Fibroblast of skin of left quadriceps (primary cell): ENCODE data around the gene TRPM5.
"Not testable (repeated sequence)": the region's sequence is repeated elsewhere in the genome, so short reads cannot be mapped to it uniquely, and the experiment has no call there.

Experiments
- DNase-seq, 2 experiments: peaks; one replicate each; pipeline ENCODE4 v3.0.0-alpha.2; 2013; ENCODE audit warnings: low read depth in 2 of 2

Gene TRPM5, protein sequence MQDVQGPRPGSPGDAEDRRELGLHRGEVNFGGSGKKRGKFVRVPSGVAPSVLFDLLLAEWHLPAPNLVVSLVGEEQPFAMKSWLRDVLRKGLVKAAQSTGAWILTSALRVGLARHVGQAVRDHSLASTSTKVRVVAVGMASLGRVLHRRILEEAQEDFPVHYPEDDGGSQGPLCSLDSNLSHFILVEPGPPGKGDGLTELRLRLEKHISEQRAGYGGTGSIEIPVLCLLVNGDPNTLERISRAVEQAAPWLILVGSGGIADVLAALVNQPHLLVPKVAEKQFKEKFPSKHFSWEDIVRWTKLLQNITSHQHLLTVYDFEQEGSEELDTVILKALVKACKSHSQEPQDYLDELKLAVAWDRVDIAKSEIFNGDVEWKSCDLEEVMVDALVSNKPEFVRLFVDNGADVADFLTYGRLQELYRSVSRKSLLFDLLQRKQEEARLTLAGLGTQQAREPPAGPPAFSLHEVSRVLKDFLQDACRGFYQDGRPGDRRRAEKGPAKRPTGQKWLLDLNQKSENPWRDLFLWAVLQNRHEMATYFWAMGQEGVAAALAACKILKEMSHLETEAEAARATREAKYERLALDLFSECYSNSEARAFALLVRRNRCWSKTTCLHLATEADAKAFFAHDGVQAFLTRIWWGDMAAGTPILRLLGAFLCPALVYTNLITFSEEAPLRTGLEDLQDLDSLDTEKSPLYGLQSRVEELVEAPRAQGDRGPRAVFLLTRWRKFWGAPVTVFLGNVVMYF (N-terminal part only)

DNA sequence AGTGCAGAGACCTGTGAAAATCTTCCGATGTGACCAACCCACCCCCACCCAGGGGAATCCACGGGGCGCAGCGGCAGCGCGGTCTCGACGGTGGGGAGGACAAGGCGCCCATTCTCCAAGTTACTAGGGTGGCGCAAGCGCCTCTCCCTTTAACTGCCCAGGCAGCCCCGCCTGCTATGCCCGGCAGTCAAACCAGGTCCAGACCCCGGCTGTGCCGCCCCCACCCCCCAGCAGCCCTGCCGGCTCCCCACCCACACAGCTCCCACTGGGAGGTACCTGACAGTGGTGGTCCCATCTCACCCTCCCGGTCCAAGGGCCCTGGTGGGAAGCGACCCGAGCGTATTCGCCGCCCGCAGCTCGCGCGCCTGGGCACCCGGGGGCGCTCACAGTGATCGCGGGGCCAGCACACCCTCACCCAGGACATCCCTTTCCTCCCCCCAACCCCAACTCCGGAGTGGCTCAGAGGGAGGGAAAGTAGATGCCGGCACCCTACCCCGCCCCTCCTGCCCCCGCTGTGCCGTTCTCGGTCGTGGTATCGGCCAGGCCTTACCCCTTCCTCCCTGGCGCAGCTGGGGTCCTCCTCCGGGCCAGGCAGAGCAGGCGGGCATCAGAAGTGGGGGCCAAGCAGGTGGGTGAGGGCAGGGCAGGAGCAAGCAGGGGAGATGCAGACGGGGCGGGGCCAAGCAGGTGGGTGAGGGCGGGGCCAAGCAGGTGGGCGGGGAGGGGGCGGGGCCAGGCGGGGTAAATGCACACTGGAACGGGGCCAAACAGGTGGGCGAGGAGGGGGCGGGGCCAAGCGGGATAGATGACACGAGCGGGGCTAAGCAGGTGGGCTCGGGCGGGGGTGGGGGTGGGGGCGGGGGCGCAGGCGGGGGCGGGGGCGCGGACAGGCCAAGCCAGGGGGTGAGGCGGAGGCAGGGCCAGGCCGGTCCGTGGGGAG is at the start of gene TRPM5:
Gene TRPM5 (minus strand): TSS at position 634 of the 940 bp plus-strand sequence. CDS start 21,478 bp downstream, outside the sequence.
- DNase-seq: no peak

DNA sequence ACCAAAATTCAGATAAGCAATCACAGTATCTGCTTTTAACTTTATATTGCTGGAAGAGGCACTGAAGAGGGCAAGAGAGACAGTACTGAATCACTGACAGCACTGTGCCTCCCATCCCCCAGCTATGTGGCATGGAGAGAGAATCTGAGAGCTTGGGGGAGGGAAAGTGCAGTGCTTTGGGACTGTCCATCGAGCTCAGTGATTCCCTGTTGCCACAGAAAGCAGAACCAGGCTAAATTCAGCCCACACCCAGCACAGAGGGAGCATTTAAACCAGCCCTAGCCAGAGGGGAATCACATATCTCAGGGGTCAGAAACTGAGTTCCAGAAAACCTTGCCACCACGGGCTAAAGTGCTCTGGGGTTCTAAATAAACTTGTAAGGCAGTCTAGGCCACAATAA is 44.8 kb upstream of the TRPM5 start:
- DNase-seq: no peak

DNA sequence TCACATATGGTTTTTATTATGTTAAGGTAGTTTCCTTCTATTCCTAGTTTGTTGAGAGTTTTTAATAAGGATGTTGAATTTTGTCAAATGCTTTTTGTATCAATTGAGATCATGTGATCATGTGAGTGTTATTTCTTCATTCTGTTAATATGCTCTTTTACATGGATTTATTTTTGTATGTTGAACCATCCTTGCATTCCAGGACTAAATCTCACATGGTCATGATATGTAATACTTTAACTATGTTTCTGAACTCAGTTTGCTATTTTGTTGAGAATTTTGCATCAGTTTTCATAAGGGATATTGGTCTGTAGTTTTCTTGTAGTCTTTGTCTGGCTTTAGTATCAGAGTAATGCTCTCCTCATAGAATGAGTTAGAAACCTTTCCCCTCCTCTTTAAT is 43.7 kb upstream of the TRPM5 start:
- no peak for DNase-seq

DNA sequence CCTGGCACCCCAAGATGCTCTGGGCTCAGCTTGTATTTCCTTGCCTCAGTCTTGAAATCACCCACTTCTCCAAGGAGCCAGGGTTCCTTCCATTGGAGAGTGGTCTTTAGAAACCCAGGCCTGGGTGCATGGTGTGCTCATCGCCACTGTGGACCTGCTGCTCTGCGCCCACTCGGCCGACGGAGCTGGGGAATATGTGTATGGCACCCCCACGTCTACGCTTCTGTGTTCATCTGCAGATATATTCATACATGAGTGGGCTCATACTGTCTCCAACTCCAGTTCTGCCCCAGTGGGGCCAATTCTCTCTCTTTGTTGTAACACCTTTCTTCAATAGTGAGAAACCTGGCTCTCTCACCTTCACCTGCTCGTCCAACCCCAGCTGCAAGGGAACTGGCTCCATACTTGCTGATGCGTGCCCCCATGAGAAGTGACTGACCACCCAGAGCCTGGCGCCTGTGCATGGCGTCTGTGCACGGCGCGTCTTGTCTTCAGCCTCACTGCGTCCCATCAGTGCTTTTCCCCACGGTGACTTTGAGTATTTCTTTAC is 40.3 kb upstream of the TRPM5 start:
- DNase-seq: no peak

DNA sequence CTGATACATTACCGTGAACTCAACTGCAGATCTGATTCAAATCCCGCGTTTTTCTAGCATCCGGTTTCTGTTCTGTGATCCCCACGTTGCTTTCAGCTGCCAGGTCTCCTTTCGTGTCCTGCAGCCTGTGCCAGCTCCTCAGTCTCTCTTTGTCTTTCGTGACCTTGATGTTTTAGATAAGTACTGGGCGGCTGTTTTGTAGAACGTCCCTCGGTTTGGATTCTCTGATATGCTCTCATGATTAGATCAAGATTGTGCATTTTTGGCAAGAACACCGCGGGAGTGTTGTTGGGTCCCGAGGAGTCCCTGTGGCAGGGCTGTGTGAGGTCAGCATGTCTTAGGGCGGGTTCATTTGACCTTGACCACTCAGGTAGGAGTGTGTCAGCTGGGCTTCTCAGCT is 39.1 kb upstream of the TRPM5 start:
- no peak for DNase-seq

DNA sequence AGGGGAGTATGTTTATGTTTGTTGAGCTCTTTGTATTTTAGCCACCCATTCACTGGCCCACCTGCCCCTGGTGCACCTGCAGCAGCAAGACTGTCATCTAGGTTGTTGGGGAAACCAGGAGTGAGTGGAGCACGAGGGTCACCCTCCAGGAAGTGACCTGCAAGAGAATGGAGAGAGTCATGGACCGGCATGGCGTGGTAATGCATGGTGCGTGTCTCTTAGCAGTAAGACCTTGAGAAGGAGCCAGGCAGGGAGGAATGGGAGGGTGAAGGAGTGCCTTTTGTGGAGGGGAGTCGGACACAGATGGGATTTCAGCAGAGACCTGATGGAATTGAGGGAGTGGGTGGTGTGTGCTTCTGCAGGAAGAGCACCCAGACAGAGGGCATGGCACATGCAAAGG is 38.4 kb upstream of the TRPM5 start:
- DNase-seq: no peak

DNA sequence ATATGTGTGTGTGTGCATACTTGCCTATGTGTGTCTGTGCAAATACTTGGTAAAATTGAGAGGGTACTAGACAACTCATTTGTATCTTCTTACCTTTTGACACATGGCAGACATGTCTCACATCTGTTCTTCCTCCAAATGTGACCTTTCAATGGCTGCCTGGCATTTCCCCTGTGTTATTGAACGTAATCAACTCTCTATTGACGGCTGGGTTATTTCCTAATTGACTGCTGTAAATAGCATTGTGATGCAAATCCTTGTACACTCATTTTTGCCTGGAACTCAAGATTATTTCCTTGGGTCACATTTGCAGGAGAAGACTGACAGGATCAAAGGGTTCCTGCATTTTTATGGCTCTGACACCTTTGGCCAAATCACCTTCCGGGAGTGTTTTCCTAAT is 37.9 kb upstream of the TRPM5 start:
- no peak for DNase-seq

DNA sequence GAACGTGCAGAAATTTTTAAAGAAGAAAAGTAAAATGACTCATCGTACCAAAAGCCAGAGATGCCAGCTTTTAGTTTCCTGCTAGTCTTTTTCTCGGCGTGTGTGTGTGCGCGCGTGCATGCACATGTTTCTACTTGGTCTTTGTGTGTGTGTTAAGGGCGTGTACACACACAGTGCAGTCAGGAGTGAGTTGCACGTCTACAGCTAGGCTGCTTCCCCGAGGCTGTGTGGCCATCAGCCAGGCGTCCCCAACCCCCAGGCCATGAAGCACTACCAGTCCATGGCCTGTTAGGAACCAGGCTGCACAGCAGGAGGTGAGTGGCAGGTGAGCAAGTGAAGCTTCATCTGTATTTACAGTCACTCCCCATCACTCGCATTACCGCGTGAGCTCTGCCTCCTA is 36.9 kb upstream of the TRPM5 start:
- no peak for DNase-seq

DNA sequence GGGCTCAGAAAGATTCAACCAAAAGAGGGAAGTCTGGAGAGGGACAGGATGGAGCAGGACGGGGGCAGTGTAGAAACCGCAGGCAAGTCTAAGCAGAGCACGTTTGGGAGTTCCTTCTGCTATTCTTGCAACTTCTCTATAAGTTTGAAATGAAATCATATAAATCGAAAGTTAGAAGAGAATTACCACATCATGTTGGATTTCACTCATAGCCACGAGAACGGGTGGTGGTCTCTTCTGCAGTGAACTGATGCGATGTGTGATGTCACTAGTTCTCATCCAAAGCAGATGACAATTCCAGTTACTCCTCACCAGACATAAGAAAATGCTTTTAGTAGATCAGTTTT is 36.5 kb upstream of the TRPM5 start:
- no peak for DNase-seq

DNA sequence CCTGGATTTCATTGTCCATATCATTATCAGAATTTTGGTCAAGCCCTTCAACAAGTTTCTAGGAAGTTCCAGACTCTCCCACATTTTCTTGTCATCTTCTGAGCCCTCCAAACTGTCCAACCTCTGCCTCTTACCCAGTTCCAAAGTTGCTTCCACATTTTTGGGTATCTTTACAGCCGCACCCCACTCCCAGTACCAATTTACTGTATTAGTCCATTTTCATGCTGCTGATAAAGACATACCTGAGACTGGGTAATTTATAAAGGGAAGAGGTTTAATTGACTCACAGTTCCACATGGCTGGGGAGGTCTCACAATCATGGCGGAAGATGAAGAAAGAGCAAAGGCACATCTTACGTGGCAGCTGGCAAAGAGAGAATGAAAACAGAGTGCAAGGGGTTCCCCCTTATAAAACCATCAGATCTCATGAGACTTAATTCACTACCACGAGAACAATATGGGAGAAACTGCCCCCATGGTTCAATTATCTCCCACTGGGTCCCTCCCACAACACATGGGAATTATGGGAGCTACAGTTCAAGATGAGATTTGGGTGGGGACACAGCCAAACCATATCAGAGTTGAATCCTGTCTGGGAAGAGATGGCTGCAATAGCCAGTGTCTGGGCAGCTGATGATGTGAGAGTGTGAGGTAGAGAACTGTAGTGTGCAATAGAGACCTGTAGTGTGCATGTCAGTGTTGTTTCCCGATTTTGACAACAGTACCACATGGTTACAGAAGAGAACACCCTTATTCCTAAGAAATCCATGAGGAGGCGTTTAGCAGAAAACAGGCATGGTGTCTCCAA is 36.0 kb upstream of the TRPM5 start:
- DNase-seq: not testable (repeated sequence)

DNA sequence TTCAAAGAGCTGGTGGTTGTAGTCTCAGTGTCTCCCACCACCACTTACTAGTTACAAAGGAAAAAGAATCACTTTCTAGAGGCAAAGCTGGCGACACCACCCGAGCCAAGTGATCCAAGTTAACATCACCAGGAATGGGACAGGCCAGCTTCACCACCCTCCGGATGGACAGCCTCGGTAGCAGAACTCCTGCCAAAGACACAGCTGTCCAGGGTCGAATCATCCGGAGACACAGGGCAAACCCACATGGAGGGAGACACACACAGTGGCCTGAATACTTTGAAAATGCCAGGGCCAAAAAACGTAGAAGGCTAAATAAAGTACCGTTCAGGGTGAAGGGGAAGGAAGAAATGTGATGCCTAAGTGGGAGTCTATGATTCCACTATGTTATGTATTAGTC is 33.6 kb upstream of the TRPM5 start:
- no peak for DNase-seq

DNA sequence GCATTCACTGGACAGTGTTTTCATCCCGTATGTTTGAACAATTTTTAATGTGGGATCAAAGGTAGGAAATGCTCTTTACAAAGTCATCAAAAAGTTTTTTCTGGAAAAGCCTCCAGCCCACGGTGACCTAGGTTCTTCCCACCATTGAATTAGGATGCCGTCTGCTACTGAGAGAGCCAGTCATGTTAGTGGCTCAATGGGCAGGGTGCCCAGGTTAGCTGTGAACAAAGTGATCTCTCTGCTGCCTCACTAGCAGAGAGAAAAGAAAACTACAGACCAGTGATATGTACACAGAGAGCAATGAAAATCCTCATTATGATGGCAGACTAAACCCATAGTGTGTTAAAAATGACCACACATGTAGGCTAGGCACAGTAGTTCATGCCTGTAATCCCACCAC is 32.9 kb upstream of the TRPM5 start:
- no peak for DNase-seq

DNA sequence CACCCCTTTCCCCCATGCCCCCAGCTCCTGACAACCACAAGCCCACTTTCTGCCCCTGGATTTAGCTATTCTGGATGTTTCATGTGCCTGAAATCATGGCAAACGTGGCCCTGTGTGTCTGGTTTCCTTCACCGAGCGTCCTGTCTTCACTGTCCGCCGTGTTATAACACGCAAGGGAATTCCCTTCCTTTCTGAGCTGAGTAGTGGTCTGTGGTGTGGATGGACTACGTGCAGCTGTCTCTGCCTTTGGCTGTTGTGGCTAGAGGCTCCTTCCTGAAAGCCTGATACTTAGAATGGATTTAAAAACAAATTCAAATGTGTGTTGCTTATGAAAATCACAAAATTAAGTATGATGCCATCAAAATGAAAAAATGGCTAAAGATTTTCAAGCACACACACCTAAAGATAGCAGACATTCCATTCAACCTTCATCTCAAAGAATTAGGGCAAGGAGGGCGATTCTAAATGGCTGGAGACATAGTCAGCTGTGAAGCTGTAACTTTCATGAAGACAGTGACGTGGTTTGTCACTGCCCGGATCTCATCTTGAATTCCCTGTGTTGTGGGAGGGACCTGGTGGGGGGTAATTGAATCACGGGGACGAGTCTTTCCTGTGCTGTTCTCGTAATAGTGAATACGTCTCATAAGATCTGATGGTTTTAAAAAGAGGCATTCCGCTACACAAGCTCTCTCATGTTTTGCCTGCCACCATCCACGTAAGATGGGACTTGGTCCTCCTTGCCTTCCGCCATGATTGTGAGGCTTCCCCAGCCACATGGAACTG is 31.0 kb upstream of the TRPM5 start:
- DNase-seq: no peak

DNA sequence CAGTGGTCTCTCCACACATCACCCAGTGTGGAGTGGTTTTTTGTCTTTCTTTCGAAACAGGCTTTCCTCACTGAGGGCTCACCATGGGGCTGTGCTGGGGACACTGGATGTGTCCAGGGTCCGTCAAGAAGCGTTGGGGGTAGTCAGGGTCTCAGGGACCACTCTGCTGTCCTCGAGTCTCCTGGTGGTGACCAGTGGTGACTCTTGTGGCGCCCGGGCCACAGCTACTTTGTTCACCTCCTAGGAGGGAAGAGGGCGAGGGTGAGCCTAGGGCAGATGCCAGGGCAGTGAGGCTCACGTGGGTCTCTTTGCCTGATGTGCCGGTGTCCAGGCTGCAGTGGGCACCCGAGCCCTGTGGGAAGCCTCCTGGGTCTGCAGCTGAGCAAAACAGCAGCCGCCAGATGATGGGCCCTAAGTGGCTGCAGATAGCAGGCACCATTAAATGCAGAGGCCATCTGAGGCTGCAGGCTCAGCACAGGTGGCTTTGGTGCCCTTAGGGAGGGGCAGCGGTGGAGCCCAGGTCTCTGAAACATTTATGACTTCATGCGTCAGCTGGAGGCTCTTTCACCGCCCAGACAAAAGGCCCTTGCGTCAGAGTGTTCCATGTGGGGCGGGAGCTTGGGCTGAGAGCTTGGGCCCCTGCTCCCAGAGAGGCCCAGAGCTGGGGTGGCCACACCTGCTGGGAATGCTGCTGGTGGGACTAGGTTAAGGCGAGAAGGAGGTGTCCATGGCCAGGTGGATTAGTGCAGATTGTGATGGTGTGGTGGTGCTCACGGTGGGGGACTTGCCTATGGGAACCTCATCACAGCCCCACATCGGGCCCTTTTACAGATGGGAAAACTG is 30.0 kb upstream of the TRPM5 start:
- DNase-seq: no peak

DNA sequence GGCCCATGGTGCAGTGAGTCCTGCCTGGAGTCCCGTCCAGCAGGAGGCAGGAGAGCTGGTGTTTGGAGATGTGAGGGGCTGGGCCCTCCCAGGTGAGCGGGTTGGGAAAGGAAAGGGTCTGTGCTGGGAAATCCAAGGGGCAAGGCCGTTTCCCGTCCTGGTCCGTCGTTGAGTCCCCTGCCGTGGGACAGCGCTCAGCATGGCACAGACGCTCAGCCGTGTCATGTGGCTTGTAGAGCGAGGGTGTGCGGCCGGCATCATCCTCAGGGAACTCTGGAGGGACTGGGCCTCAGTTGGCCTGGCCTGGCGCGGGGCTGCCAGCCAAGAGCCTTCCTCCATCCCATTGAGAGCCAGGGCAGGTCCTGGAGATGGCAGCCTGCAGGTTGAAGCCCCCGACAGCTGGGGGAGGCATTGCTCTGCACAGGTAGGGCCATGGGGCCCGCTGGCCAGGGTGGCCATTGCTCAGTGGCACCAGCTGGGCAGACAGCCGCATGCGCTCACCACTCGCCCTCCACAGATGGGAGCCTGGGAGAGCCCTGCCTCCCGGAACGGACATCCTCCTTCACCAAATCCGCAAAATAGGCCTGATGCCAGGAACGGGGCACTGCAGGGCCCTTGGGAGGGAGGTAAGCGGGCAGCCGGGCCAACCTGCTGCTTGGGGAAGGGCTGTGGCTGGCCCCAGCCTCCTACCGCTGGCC is 29.2 kb upstream of the TRPM5 start:
- DNase-seq: no peak

DNA sequence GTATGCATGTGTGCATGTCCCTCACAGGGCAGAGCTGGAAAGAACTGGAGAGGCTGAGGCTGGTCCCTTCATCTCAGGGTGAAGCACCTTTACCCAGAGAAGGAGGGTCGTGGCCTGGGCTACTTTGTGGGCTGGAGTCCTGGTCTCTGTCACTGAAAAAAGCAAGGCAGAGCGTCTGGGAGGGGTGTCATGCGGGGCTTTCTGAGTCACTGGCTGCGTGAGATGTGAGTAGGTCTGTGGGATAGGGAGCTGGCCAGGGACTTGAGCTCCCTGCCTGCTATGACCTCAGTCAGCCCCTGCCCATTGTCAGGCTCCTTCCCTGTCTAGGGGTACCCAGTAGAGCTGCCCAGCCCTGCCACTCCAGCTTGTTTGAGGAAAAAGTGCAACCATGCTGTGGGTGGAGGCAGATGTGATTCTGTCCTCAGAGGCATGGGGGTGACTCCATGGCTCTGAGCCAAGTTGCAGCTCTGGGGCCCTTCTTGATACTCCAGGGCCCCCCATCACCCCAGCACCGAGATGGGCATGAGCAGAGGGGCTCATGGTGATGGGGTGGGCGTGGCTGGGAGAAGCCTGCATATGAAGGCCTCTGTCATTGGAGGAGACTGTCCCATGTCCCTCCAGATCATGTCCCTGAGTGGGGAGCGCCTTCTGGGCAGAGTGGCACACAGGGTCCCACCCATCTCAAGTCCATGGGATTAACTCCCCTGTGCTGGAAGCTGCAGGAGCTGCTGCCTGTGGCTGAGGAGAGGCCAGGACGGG is 28.3 kb upstream of the TRPM5 start:
- DNase-seq: no peak

DNA sequence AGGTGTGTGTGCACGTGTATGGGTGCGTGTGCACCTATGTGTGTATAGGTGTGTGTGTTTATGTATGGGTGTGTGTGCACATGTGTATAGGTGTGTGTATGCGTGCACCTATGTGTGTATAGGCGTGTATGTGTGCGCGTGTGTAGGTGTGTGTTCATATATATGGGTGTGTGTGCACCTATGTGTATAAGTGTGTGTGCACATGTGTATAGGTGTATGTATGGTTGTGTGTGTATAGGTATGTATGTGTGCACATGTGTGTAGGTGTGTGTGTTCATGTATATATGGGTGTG is 27.4 kb upstream of the TRPM5 start:
- DNase-seq: no peak
